Osteocyte (in vitro differentiated cells): ENCODE results near the gene BHLHE40. TPM values are rescaled to one million over a fixed set of nuclear protein-coding genes. Genes with fewer than 3 reads are reported as not detected.

Source experiments
- DNase-seq: peaks from one replicate; pipeline ENCODE4 v3.0.0; 2021; ENCODE audit warnings: mixed read lengths; ENCODE audit not compliant: unreplicated experiment; ENCODE audit errors: extremely low spot score
- H3K27ac Mint-ChIP-seq: one replicate; pipeline ENCODE4 v1.8.0; 2021; ENCODE audit warnings: mild to moderate bottlenecking, mixed read lengths; ENCODE audit not compliant: unreplicated experiment
- H3K27me3 Mint-ChIP-seq: one replicate; pipeline ENCODE4 v1.8.0; 2021; ENCODE audit warnings: mixed read lengths; ENCODE audit not compliant: unreplicated experiment
- H3K36me3 Mint-ChIP-seq: one replicate; pipeline ENCODE4 v1.8.0; 2021; ENCODE audit warnings: mixed read lengths; ENCODE audit not compliant: unreplicated experiment
- H3K4me1 Mint-ChIP-seq: one replicate; pipeline ENCODE4 v1.8.0; 2021; ENCODE audit warnings: mixed read lengths; ENCODE audit not compliant: unreplicated experiment
- H3K4me3 Mint-ChIP-seq: one replicate; pipeline ENCODE4 v1.8.0; 2021; ENCODE audit warnings: mild to moderate bottlenecking, moderate library complexity, mixed read lengths; ENCODE audit not compliant: unreplicated experiment
- H3K9me3 Mint-ChIP-seq: one replicate; pipeline ENCODE4 v1.8.0; 2021; ENCODE audit warnings: mixed read lengths; ENCODE audit not compliant: unreplicated experiment
- CTCF ChIP-seq: fragments of 200-600 bp; sonication (generic); IDR thresholded peaks from 2 replicates; pipeline ENCODE4 v1.5.0; 2021; ENCODE audit warnings: antibody characterized with exemption, mild to moderate bottlenecking, moderate library complexity
- total RNA-seq: library from RNA; stranded (reverse); gene quantifications from 2 replicates; pipeline ENCODE4 v1.2.1, GENCODE V29; 2021

Gene BHLHE40
- total RNA-seq, 1 donor from 2014 or later: 34.1 TPM

GRCh38 chr3:5022966-5023776, 43.9 kb downstream of the BHLHE40 start:
- no peak for TF ChIP-seq CTCF
- Mint-ChIP-seq H3K9me3 (no peaks in the 10 kb centered on the region), H3K4me1 (peaks cover 44% of the 10 kb centered on the region), H3K27me3 (no peaks in the 10 kb centered on the region), H3K4me3 (no peak overlapping the region), H3K27ac (peak overlapping the region; percentile 82), H3K36me3 (no peaks in the 10 kb centered on the region)
- peak; percentile 87 for DNase-seq

- Mint-ChIP-seq H3K27ac (peak overlapping the region; percentile 82), H3K4me3 (no peak overlapping the region), H3K27me3 (no peaks in the 10 kb centered on the region), H3K36me3 (no peaks in the 10 kb centered on the region), H3K9me3 (no peaks in the 10 kb centered on the region), H3K4me1 (peaks cover 41% of the 10 kb centered on the region)
- no peak for DNase-seq
- TF ChIP-seq CTCF: no peak
Observed at GRCh38 chr3:5023777-5024346, 44.6 kb downstream of the BHLHE40 start.

- H3K9me3 Mint-ChIP-seq: no peaks in the 10 kb centered on the region
- peak overlapping the region; percentile 35 for H3K4me3 Mint-ChIP-seq
- H3K27ac Mint-ChIP-seq: peak overlapping the region; percentile 89
- no peak for DNase-seq
- H3K27me3 Mint-ChIP-seq: no peaks in the 10 kb centered on the region
- no peak for TF ChIP-seq CTCF
- no peaks in the 10 kb centered on the region for H3K36me3 Mint-ChIP-seq
- peaks cover 41% of the 10 kb centered on the region for H3K4me1 Mint-ChIP-seq
Observed at GRCh38 chr3:5026046-5026362, 46.8 kb downstream of the BHLHE40 start.

- H3K27me3 Mint-ChIP-seq: no peaks in the 10 kb centered on the region
- no peak for TF ChIP-seq CTCF
- peaks cover 12% of the 10 kb centered on the region for H3K4me1 Mint-ChIP-seq
- H3K4me3 Mint-ChIP-seq: no peak overlapping the region
- H3K36me3 Mint-ChIP-seq: no peaks in the 10 kb centered on the region
- DNase-seq: no peak
- H3K27ac Mint-ChIP-seq: no peak overlapping the region
- H3K9me3 Mint-ChIP-seq: no peaks in the 10 kb centered on the region
Observed at GRCh38 chr3:5029715-5030114, 50.5 kb downstream of the BHLHE40 start.

GRCh38 chr3:5030152-5030551, 50.9 kb downstream of the BHLHE40 start:
- Mint-ChIP-seq H3K9me3 (no peaks in the 10 kb centered on the region), H3K36me3 (no peaks in the 10 kb centered on the region), H3K27ac (no peak overlapping the region), H3K4me1 (peaks cover 12% of the 10 kb centered on the region), H3K4me3 (no peak overlapping the region), H3K27me3 (no peaks in the 10 kb centered on the region)
- TF ChIP-seq CTCF: no peak
- DNase-seq: no peak
